H9 (cell line): ENCODE data around the gene CABP4. TPM values are rescaled to one million over a fixed set of nuclear protein-coding genes. Genes with fewer than 3 reads are reported as not detected.

Experiments used
- DNase-seq: peaks from one replicate; pipeline ENCODE4 v3.0.0-alpha.2; 2017
- H2AFZ ChIP-seq: one replicate; pipeline ENCODE4 v1.6.1; 2013; ENCODE audit warnings: mild to moderate bottlenecking, low read length, control low read depth, moderate library complexity
- H2AK5ac ChIP-seq: 2 replicates; pipeline ENCODE4 v1.6.1; 2013; ENCODE audit warnings: low read length, control low read depth, mixed read lengths; ENCODE audit not compliant: insufficient read length
- H2BK120ac ChIP-seq: one replicate; pipeline ENCODE4 v1.6.1; 2013; ENCODE audit warnings: low read depth, mild to moderate bottlenecking, low read length, control low read depth, inconsistent platforms; ENCODE audit not compliant: poor library complexity, severe bottlenecking
- H2BK12ac ChIP-seq: 2 replicates; pipeline ENCODE4 v1.6.1; 2013; ENCODE audit warnings: low read length, control low read depth, mixed read lengths, low read depth; ENCODE audit not compliant: insufficient read length
- H2BK15ac ChIP-seq: 2 replicates; pipeline ENCODE4 v1.6.1; 2013; ENCODE audit warnings: low read depth, low read length, control low read depth
- H2BK20ac ChIP-seq: one replicate; pipeline ENCODE4 v1.6.1; 2013; ENCODE audit warnings: low read depth, mild to moderate bottlenecking, low read length, control low read depth, inconsistent platforms; ENCODE audit not compliant: poor library complexity, severe bottlenecking
- H2BK5ac ChIP-seq: 2 replicates; pipeline ENCODE4 v1.6.1; 2013; ENCODE audit warnings: low read length, control low read depth, mixed read lengths; ENCODE audit not compliant: insufficient read length
- H3K14ac ChIP-seq: 2 replicates; pipeline ENCODE4 v1.6.1; 2013; ENCODE audit warnings: low read length, control low read depth; ENCODE audit not compliant: insufficient read depth
- H3K18ac ChIP-seq: 2 replicates; pipeline ENCODE4 v1.6.1; 2013; ENCODE audit warnings: low read depth, mild to moderate bottlenecking, mixed read lengths, low read length, control low read depth; ENCODE audit not compliant: insufficient read length
- H3K23ac ChIP-seq: 2 replicates; pipeline ENCODE4 v1.6.1; 2013; ENCODE audit warnings: low read length, control low read depth, mixed read lengths, low read depth; ENCODE audit not compliant: insufficient read length
- H3K23me2 ChIP-seq: 2 replicates; pipeline ENCODE4 v1.6.1; 2013; ENCODE audit warnings: low read depth, mild to moderate bottlenecking, mixed read lengths, low read length, control low read depth; ENCODE audit not compliant: insufficient read length, poor library complexity, severe bottlenecking
- H3K27ac ChIP-seq: 2 replicates; pipeline ENCODE4 v1.5.1; 2013; ENCODE audit warnings: low read length, control low read depth, mixed read lengths, low read depth; ENCODE audit not compliant: insufficient read length
- H3K27me3 ChIP-seq: 2 replicates; pipeline ENCODE4 v1.6.1; 2013; ENCODE audit warnings: low read length, control low read depth, inconsistent platforms; ENCODE audit not compliant: insufficient read depth
- H3K4ac ChIP-seq: 2 replicates; pipeline ENCODE4 v1.6.1; 2013; ENCODE audit warnings: low read depth, mild to moderate bottlenecking, control low read depth, inconsistent platforms, low read length, moderate library complexity
- H3K4me1 ChIP-seq: 2 replicates; pipeline ENCODE4 v1.6.1; 2013; ENCODE audit warnings: low read length, control low read depth, inconsistent platforms; ENCODE audit not compliant: insufficient read depth
- H3K4me2 ChIP-seq: 2 replicates; pipeline ENCODE4 v1.6.1; 2013; ENCODE audit warnings: low read length, control low read depth, mixed read lengths; ENCODE audit not compliant: insufficient read length, insufficient read depth
- H3K56ac ChIP-seq: 2 replicates; pipeline ENCODE4 v1.6.1; 2013; ENCODE audit warnings: low read depth, mild to moderate bottlenecking, mixed read lengths, low read length, control low read depth; ENCODE audit not compliant: insufficient read length
- H3K79me1 ChIP-seq: 2 replicates; pipeline ENCODE4 v1.6.1; 2013; ENCODE audit warnings: low read depth, mild to moderate bottlenecking, moderate library complexity, low read length, control low read depth, inconsistent platforms; ENCODE audit not compliant: insufficient read depth, poor library complexity, severe bottlenecking
- H3K79me2 ChIP-seq: 2 replicates; pipeline ENCODE4 v1.6.1; 2013; ENCODE audit warnings: low read length, control low read depth, inconsistent platforms; ENCODE audit not compliant: insufficient read depth
- H3K9ac ChIP-seq: 2 replicates; pipeline ENCODE4 v1.6.1; 2013; ENCODE audit warnings: low read length, control low read depth, mixed read lengths; ENCODE audit not compliant: insufficient read length; ENCODE audit errors: extremely low read depth
- H3K9me3 ChIP-seq: one replicate; pipeline ENCODE4 v1.6.1; 2013; ENCODE audit warnings: low read depth, low read length, inconsistent platforms; ENCODE audit not compliant: control insufficient read depth
- H3T11ph ChIP-seq: one replicate; pipeline ENCODE4 v1.6.1; 2013; ENCODE audit warnings: mild to moderate bottlenecking, low read length, control low read depth, inconsistent platforms
- H4K20me1 ChIP-seq: one replicate; pipeline ENCODE4 v1.6.1; 2013; ENCODE audit not compliant: control insufficient read depth, insufficient read length, insufficient read depth
- H4K5ac ChIP-seq: 2 replicates; pipeline ENCODE4 v1.6.1; 2013; ENCODE audit warnings: low read depth, mild to moderate bottlenecking, mixed read lengths, low read length, control low read depth; ENCODE audit not compliant: insufficient read length
- H4K8ac ChIP-seq: replicated peaks from 2 replicates; pipeline ENCODE4 v1.6.1; 2013; ENCODE audit warnings: low read length, control low read depth, mixed read lengths, low read depth; ENCODE audit not compliant: insufficient read length
- H4K91ac ChIP-seq: 2 replicates; pipeline ENCODE4 v1.6.1; 2013; ENCODE audit warnings: low read depth, mild to moderate bottlenecking, moderate library complexity, mixed read lengths, low read length, control low read depth; ENCODE audit not compliant: insufficient read length
- H3K27ac Mint-ChIP-seq, 3 experiments: 2 replicates in 2 of 3; 3 replicates in 1 of 3; pipeline ENCODE4 v1.8.0; 2020 to 2021; ENCODE audit warnings: mixed read lengths in 3 of 3, mild to moderate bottlenecking in 1 of 3, moderate library complexity in 1 of 3
- H3K27me3 Mint-ChIP-seq: 2 replicates; pipeline ENCODE4 v1.8.0; 2021; ENCODE audit warnings: low read depth, mild to moderate bottlenecking, moderate library complexity, mixed read lengths
- H3K36me3 Mint-ChIP-seq, 3 experiments: 2 replicates in 2 of 3; 3 replicates in 1 of 3; pipeline ENCODE4 v1.8.0; 2020 to 2021; ENCODE audit warnings: low read depth in 3 of 3, mixed read lengths in 3 of 3; ENCODE audit not compliant: insufficient read depth in 1 of 3
- H3K4me1 Mint-ChIP-seq, 2 experiments: 2 replicates each; pipeline ENCODE4 v1.8.0; 2020; ENCODE audit warnings: mixed read lengths in 2 of 2
- H3K4me3 Mint-ChIP-seq, 2 experiments: 2 replicates in 1 of 2; 3 replicates in 1 of 2; pipeline ENCODE4 v1.8.0; 2020 to 2021; ENCODE audit warnings: mild to moderate bottlenecking in 2 of 2, mixed read lengths in 2 of 2, moderate library complexity in 1 of 2
- H3K9me3 Mint-ChIP-seq, 2 experiments: 2 replicates in 1 of 2; 3 replicates in 1 of 2; pipeline ENCODE4 v1.8.0; 2020; ENCODE audit warnings: mild to moderate bottlenecking in 2 of 2, mixed read lengths in 2 of 2, moderate library complexity in 1 of 2
- WGBS: extraction: QIAGEN DNeasy Blood & Tissue Kit; methylation state at CpG from one replicate; pipeline ENCODE4 v1.1.7; 2013; ENCODE audit warnings: missing lambda C conversion rate, low lambda C conversion rate, mixed read lengths; ENCODE audit not compliant: insufficient read length; ENCODE audit errors: extremely low coverage; 5-methylcytosine and 5-hydroxymethylcytosine counted together
- total RNA-seq: library from RNA; stranded (reverse); gene quantifications from 2 replicates; pipeline ENCODE4 v1.2.1, GENCODE V29; 2021
- TF ChIP-seq, protein P1 (sequence below): fragments of 200-600 bp; sonication (generic); conservative IDR thresholded peaks from 3 replicates; pipeline ENCODE4 v1.8.0; 2021; ENCODE audit warnings: antibody characterized with exemption, mild to moderate bottlenecking

The CABP4 gene
- total RNA-seq, 1 experiment from 2014 or later: not detected

DNA sequence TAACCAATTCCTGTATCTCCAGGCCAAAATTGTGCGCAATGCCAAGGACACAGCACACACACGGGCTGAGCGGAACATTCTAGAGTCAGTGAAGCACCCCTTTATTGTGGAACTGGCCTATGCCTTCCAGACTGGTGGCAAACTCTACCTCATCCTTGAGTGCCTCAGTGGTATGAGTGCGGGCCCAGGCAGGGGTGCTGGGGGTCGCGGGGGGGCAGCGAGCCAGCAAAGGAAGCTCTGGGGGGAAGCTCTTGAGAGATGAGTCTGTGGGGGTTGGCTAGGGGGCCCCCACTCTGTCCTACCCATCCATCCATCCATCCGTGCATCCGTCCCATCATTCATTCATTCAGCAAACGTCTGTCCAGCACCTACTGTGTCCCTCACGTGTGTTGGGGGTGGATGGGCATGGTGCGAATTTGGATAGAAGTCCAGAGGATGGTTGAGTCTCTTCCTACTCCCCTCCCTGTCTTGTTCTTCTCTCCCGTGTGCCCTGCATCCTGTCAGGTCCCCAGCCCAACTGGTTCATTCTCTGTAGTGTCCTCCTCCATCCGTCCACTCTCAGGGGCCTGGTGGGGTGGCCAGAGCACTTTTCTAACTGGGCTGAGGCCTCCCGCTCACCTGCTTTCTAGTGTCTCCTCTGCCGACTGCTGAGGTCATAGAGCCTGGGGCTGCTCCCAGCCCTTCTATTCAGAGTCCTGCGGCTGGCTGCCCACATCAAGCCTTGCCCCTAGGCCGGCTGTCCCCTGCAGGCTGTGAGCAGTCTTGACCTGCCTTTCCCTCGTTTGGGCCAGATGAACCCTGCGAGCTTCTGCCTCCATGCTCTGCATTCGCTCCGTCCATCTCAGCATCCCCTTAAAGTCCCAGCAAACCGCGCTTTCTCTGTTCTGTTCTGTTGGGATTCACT, 23.6 kb upstream of the CABP4 start:
- H3K9ac ChIP-seq: no peak overlapping the region
- WGBS: no CpG with 5 or more reads among the region's 24 CpGs
- no peak overlapping the region for H3T11ph ChIP-seq
- H4K5ac ChIP-seq: no peak overlapping the region
- peak overlapping the region in 2 of 3 experiments; percentile 15 to 86; a peak in 3 of 7 replicates for H3K27ac Mint-ChIP-seq
- H3K79me1 ChIP-seq: no peaks in the 10 kb centered on the region
- no peak overlapping the region for H2BK5ac ChIP-seq
- no peaks in the 10 kb centered on the region; the same call in 1 of the 2 replicates for H3K79me2 ChIP-seq
- no peak overlapping the region for H3K4me2 ChIP-seq
- no peak overlapping the region for H2AFZ ChIP-seq
- H2BK120ac ChIP-seq: no peak overlapping the region
- H3K36me3 Mint-ChIP-seq: peaks cover 9 to 36% (median 31%) of the 10 kb centered on the region in 3 experiments; a peak in 6 of 7 replicates
- no peaks in the 10 kb centered on the region; the same call in 1 of the 2 replicates for H3K27me3 Mint-ChIP-seq
- no peak overlapping the region for H3K18ac ChIP-seq
- no peak overlapping the region for H2AK5ac ChIP-seq
- peaks cover 4% of the 10 kb centered on the region for H3K23me2 ChIP-seq
- H3K14ac ChIP-seq: no peak overlapping the region
- H4K91ac ChIP-seq: no peak overlapping the region
- H3K27me3 ChIP-seq: no peaks in the 10 kb centered on the region
- no peaks in the 10 kb centered on the region; the same call in 1 of the 2 replicates for H3K4me1 ChIP-seq
- H2BK15ac ChIP-seq: no peak overlapping the region
- no peaks in the 10 kb centered on the region for H4K20me1 ChIP-seq
- no peak overlapping the region for H2BK12ac ChIP-seq
- H3K56ac ChIP-seq: no peak overlapping the region
- H3K9me3 ChIP-seq: no peaks in the 10 kb centered on the region
- H2BK20ac ChIP-seq: no peak overlapping the region
- H3K27ac ChIP-seq: no peak overlapping the region
- no peak for DNase-seq
- no peak overlapping the region for H3K4ac ChIP-seq
- no peaks in the 10 kb centered on the region for H3K9me3 Mint-ChIP-seq
- H3K23ac ChIP-seq: no peak overlapping the region
- TF ChIP-seq, protein P1, sequence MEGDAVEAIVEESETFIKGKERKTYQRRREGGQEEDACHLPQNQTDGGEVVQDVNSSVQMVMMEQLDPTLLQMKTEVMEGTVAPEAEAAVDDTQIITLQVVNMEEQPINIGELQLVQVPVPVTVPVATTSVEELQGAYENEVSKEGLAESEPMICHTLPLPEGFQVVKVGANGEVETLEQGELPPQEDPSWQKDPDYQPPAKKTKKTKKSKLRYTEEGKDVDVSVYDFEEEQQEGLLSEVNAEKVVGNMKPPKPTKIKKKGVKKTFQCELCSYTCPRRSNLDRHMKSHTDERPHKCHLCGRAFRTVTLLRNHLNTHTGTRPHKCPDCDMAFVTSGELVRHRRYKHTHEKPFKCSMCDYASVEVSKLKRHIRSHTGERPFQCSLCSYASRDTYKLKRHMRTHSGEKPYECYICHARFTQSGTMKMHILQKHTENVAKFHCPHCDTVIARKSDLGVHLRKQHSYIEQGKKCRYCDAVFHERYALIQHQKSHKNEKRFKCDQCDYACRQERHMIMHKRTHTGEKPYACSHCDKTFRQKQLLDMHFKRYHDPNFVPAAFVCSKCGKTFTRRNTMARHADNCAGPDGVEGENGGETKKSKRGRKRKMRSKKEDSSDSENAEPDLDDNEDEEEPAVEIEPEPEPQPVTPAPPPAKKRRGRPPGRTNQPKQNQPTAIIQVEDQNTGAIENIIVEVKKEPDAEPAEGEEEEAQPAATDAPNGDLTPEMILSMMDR: no peak
- peaks cover 5 to 11% of the 10 kb centered on the region in 2 experiments for H3K4me1 Mint-ChIP-seq
- no peak overlapping the region for H4K8ac ChIP-seq
- peak overlapping the region in 1 of 2 experiments; percentile 7; a peak in 3 of 5 replicates for H3K4me3 Mint-ChIP-seq
